Measurements from ENCODE around the gene SRC.

- TF ChIP-seq CTCF (IDR thresholded peaks at IDR 0.05) (no peak), POLR2A (IDR thresholded peaks at IDR 0.05) (no peak)
Measured at GRCh38 chr20:37430044-37430443, 84.1 kb downstream of the SRC start.

Measured in tibial nerve (tissue), 3 donors.